Jurkat, Clone E6-1 (cell line): ENCODE data around the gene PMIS2.
"Not testable (repeated sequence)": the region's sequence is repeated elsewhere in the genome, so short reads cannot be mapped to it uniquely, and the experiment has no call there.

Experiments
- DNase-seq: peaks from one replicate; pipeline ENCODE4 v3.0.0-alpha.2; 2011; ENCODE audit warnings: low read depth, low spot score
- H3K4me3 ChIP-seq: 2 replicates; pipeline ENCODE4 v1.5.1; 2011; ENCODE audit warnings: mild to moderate bottlenecking, low read length, control low read depth, moderate library complexity

PMIS2 gene

GRCh38 chr19:35577918-35578317 lies 8.1 kb upstream of the PMIS2 start:
- H3K4me3 ChIP-seq = no peak overlapping the region
- DNase-seq = no peak

GRCh38 chr19:35578707-35579106 lies 7.3 kb upstream of the PMIS2 start:
- H3K4me3 ChIP-seq = no peak overlapping the region
- DNase-seq = no peak

- DNase-seq = no peak
- H3K4me3 ChIP-seq = no peak overlapping the region
These were observed 3.2 kb upstream of the PMIS2 start for GRCh38 chr19:35582760-35583159.

- no peak overlapping the region for H3K4me3 ChIP-seq
- DNase-seq = no peak
These were observed 1.3 kb downstream of the PMIS2 start for GRCh38 chr19:35587321-35587720.

GRCh38 chr19:35590875-35591274 lies 4.9 kb downstream of the PMIS2 start:
- DNase-seq = no peak
- no peak overlapping the region for H3K4me3 ChIP-seq

GRCh38 chr19:35592226-35592625 lies 6.3 kb downstream of the PMIS2 start:
- H3K4me3 ChIP-seq = no peak overlapping the region
- peak; percentile 52 for DNase-seq

- not testable (repeated sequence) for H3K4me3 ChIP-seq, DNase-seq
These were observed 9.1 kb downstream of the PMIS2 start for GRCh38 chr19:35595026-35595425.

- no peak for DNase-seq
- H3K4me3 ChIP-seq = no peak overlapping the region
These were observed 10.0 kb downstream of the PMIS2 start for GRCh38 chr19:35595928-35596327.

GRCh38 chr19:35596366-35596999 lies 10.5 kb downstream of the PMIS2 start:
- no peak overlapping the region for H3K4me3 ChIP-seq
- peak; percentile 71 for DNase-seq

GRCh38 chr19:35601971-35602370 lies 16.0 kb downstream of the PMIS2 start:
- no peak overlapping the region for H3K4me3 ChIP-seq
- no peak for DNase-seq

- DNase-seq, H3K4me3 ChIP-seq: not testable (repeated sequence)
These were observed 18.5 kb downstream of the PMIS2 start for GRCh38 chr19:35604436-35604835.

GRCh38 chr19:35607170-35607569 lies 21.2 kb downstream of the PMIS2 start:
- not testable (repeated sequence) for H3K4me3 ChIP-seq, DNase-seq

GRCh38 chr19:35607661-35608060 lies 21.7 kb downstream of the PMIS2 start:
- H3K4me3 ChIP-seq = no peak overlapping the region
- DNase-seq = no peak

- DNase-seq = no peak
These were observed 22.3 kb downstream of the PMIS2 start for GRCh38 chr19:35608251-35608650.

GRCh38 chr19:35609851-35610353 lies 23.9 kb downstream of the PMIS2 start:
- no peak for DNase-seq
- no peak overlapping the region for H3K4me3 ChIP-seq

More at GRCh38 chr19:35608251-35608650, 22.3 kb downstream of the PMIS2 start:
- H3K4me3 ChIP-seq = no peak overlapping the region

GRCh38 chr19:35612224-35612558 lies 26.2 kb downstream of the PMIS2 start:
- DNase-seq = no peak
- peak overlapping the region; percentile 78 for H3K4me3 ChIP-seq

GRCh38 chr19:35612559-35613321 lies 26.8 kb downstream of the PMIS2 start, which contains the start of gene HAUS5:
Gene HAUS5 (plus strand): TSS chr19:35612735. CDS start chr19:35612795, 60 bp downstream.
- peak within 1 kb of the TSS; percentile 78 for H3K4me3 ChIP-seq
- DNase-seq = peak; percentile 91

GRCh38 chr19:35613574-35613973 lies 27.6 kb downstream of the PMIS2 start:
- H3K4me3 ChIP-seq = peak overlapping the region; percentile 78

GRCh38 chr19:35615036-35615435 lies 29.1 kb downstream of the PMIS2 start:
- DNase-seq = no peak

More at GRCh38 chr19:35613574-35613973, 27.6 kb downstream of the PMIS2 start:
- no peak for DNase-seq

GRCh38 chr19:35618857-35619256 lies 32.9 kb downstream of the PMIS2 start:
- DNase-seq = no peak
- no peak overlapping the region for H3K4me3 ChIP-seq

More at GRCh38 chr19:35615036-35615435, 29.1 kb downstream of the PMIS2 start:
- H3K4me3 ChIP-seq = no peak overlapping the region
